IMR-90 (cell line): ENCODE measurements around the gene MLLT10. TPM values are rescaled to one million over a fixed set of nuclear protein-coding genes. Genes with fewer than 3 reads are reported as not detected.

ENCODE experiments used
- ATAC-seq: fragments of 200-7000 bp; cut with Tn5 transposase; 2 replicates; pipeline ENCODE4 v1.9.1; 2020; ENCODE audit warnings: low read depth, mild to moderate bottlenecking, moderate library complexity
- BruUV-seq: library from RNA; stranded (reverse); fragments of 400-500 nt; replicated peaks from 2 replicates; lab custom pipeline; 2021; lab: Mats Ljungman, UMichigan
- CTCF ChIA-PET: fragments of 300-600 bp; formaldehyde crosslinking; extraction: SDS; loops from one replicate; lab custom pipeline; 2021; ENCODE audit warnings: antibody characterized with exemption; lab: Yijun Ruan, JAX
- POLR2A ChIA-PET: fragments of 300-600 bp; sonication (Branson Sonifier 250); formaldehyde crosslinking; loops from one replicate; lab custom pipeline; 2022; ENCODE audit warnings: antibody characterized with exemption; ENCODE audit not compliant: unreplicated experiment; lab: Charles Lee
- DNase-seq: peaks from one replicate; pipeline ENCODE4 v3.0.0; 2013
- H2AFZ ChIP-seq: replicated peaks from 2 replicates; pipeline ENCODE3; 2013; ENCODE audit warnings: low read length, mild to moderate bottlenecking; ENCODE audit not compliant: poor library complexity
- H2AK5ac ChIP-seq: 2 replicates; pipeline ENCODE4 v1.6.1; 2013; ENCODE audit warnings: low read depth, low read length, inconsistent platforms
- H2AK9ac ChIP-seq: replicated peaks from 2 replicates; pipeline ENCODE3; 2013; ENCODE audit warnings: mild to moderate bottlenecking, low read depth, low read length, moderate library complexity; ENCODE audit not compliant: poor library complexity
- H2BK120ac ChIP-seq: 2 replicates; pipeline ENCODE4 v1.6.1; 2013; ENCODE audit warnings: low read depth, low read length, inconsistent platforms
- H2BK15ac ChIP-seq: 3 replicates; pipeline ENCODE4 v1.6.1; 2013; ENCODE audit warnings: low read depth, low read length, inconsistent platforms
- H2BK20ac ChIP-seq: 2 replicates; pipeline ENCODE4 v1.6.1; 2013; ENCODE audit warnings: low read depth, mild to moderate bottlenecking, inconsistent platforms, low read length, moderate library complexity
- H2BK5ac ChIP-seq: 2 replicates; pipeline ENCODE4 v1.6.1; 2013; ENCODE audit warnings: mild to moderate bottlenecking, low read depth, low read length, inconsistent platforms; ENCODE audit not compliant: poor library complexity, severe bottlenecking
- H3K14ac ChIP-seq: replicated peaks from 2 replicates; pipeline ENCODE4 v1.6.1; 2013; ENCODE audit warnings: low read depth, low read length, inconsistent platforms
- H3K18ac ChIP-seq: 2 replicates; pipeline ENCODE4 v1.6.1; 2013; ENCODE audit warnings: low read depth, low read length, control low read depth
- H3K23ac ChIP-seq: 2 replicates; pipeline ENCODE4 v1.6.1; 2013; ENCODE audit warnings: low read depth, low read length, inconsistent platforms
- H3K27ac ChIP-seq: 2 replicates; pipeline ENCODE4 v1.5.1; 2013; ENCODE audit warnings: mild to moderate bottlenecking, control low read depth, low read length; ENCODE audit not compliant: insufficient read depth
- H3K27me3 ChIP-seq: 2 replicates; pipeline ENCODE4 v1.6.1; 2013; ENCODE audit warnings: low read length; ENCODE audit not compliant: control insufficient read depth, insufficient read depth
- H3K36me3 ChIP-seq: 2 replicates; pipeline ENCODE4 v1.6.1; 2013; ENCODE audit warnings: low read length, mixed read lengths; ENCODE audit not compliant: control insufficient read depth, insufficient read depth
- H3K4ac ChIP-seq: 2 replicates; pipeline ENCODE4 v1.6.1; 2013; ENCODE audit warnings: low read depth, low read length, inconsistent platforms
- H3K4me1 ChIP-seq: 2 replicates; pipeline ENCODE4 v1.6.1; 2013; ENCODE audit warnings: low read length, mixed read lengths; ENCODE audit not compliant: control insufficient read depth, insufficient read depth
- H3K4me2 ChIP-seq: 2 replicates; pipeline ENCODE4 v1.6.1; 2013; ENCODE audit warnings: low read depth, mild to moderate bottlenecking, control low read depth, low read length, moderate library complexity
- H3K4me3 ChIP-seq: 2 replicates; pipeline ENCODE4 v1.5.1; 2013; ENCODE audit warnings: low read depth, mild to moderate bottlenecking, control low read depth, low read length, moderate library complexity; ENCODE audit not compliant: insufficient read depth
- H3K56ac ChIP-seq: 2 replicates; pipeline ENCODE4 v1.6.1; 2013; ENCODE audit warnings: low read length, inconsistent platforms; ENCODE audit not compliant: insufficient read depth; ENCODE audit errors: extremely low read depth
- H3K79me1 ChIP-seq, 2 experiments: 2 replicates each; pipeline ENCODE4 v1.6.1; 2013; ENCODE audit warnings: low read length in 2 of 2, inconsistent platforms in 1 of 2, low read depth in 1 of 2
- H3K9ac ChIP-seq: 2 replicates; pipeline ENCODE4 v1.6.1; 2013; ENCODE audit warnings: low read depth, low read length, control low read depth
- H3K9me1 ChIP-seq: 2 replicates; pipeline ENCODE4 v1.6.1; 2013; ENCODE audit warnings: low read length, inconsistent platforms; ENCODE audit not compliant: insufficient read depth
- H3K9me3 ChIP-seq: 2 replicates; pipeline ENCODE4 v1.6.1; 2013; ENCODE audit warnings: low read length; ENCODE audit not compliant: control insufficient read depth, insufficient read depth
- H4K20me1 ChIP-seq: 2 replicates; pipeline ENCODE4 v1.6.1; 2013; ENCODE audit warnings: low read length, inconsistent platforms; ENCODE audit not compliant: insufficient read depth
- H4K5ac ChIP-seq: 2 replicates; pipeline ENCODE4 v1.6.1; 2013; ENCODE audit warnings: mild to moderate bottlenecking, low read depth, low read length, control low read depth
- H4K8ac ChIP-seq, 2 experiments: 2 replicates each; pipeline ENCODE4 v1.6.1; 2013; ENCODE audit warnings: low read depth in 2 of 2, low read length in 2 of 2, control low read depth in 1 of 2, inconsistent platforms in 1 of 2
- H4K91ac ChIP-seq: 2 replicates; pipeline ENCODE4 v1.6.1; 2013; ENCODE audit warnings: low read depth, low read length, inconsistent platforms; ENCODE audit not compliant: insufficient read depth
- CEBPB ChIP-seq: IDR thresholded peaks from 2 replicates; pipeline ENCODE4 v1.6.1; 2012; ENCODE audit warnings: low read depth, low read length, improper control_type of control experiment
- ELK1 ChIP-seq: fragments of 150-350 bp; IDR thresholded peaks from 2 replicates; pipeline ENCODE4 v1.6.1; 2016; ENCODE audit warnings: low read depth, mild to moderate bottlenecking, low read length, moderate library complexity, borderline replicate concordance
- FOS ChIP-seq: fragments of 150-350 bp; IDR thresholded peaks from 2 replicates; pipeline ENCODE4 v1.6.1; 2016; ENCODE audit warnings: low read depth, low read length
- MAFK ChIP-seq: IDR thresholded peaks from 2 replicates; pipeline ENCODE4 v1.6.1; 2012; ENCODE audit warnings: low read depth, low read length, improper control_type of control experiment
- MAZ ChIP-seq: IDR thresholded peaks from 2 replicates; pipeline ENCODE4 v1.6.1; 2012; ENCODE audit warnings: low read depth, mild to moderate bottlenecking, low read length, improper control_type of control experiment, moderate library complexity, borderline replicate concordance
- MXI1 ChIP-seq: IDR thresholded peaks from 2 replicates; pipeline ENCODE4 v1.6.1; 2012; ENCODE audit warnings: low read depth, mild to moderate bottlenecking, low read length, moderate library complexity, borderline replicate concordance
- POLR2A ChIP-seq: IDR thresholded peaks from 2 replicates; pipeline ENCODE4 v1.6.1; 2012; ENCODE audit warnings: mild to moderate bottlenecking, low read depth, low read length
- RAD21 ChIP-seq: IDR thresholded peaks from 2 replicates; pipeline ENCODE4 v1.6.1; 2012; ENCODE audit warnings: low read length, improper control_type of control experiment
- RCOR1 ChIP-seq: IDR thresholded peaks from 2 replicates; pipeline ENCODE4 v1.6.1; 2012; ENCODE audit warnings: mild to moderate bottlenecking, low read length, improper control_type of control experiment; ENCODE audit not compliant: insufficient replicate concordance
- RFX5 ChIP-seq: IDR thresholded peaks from 2 replicates; pipeline ENCODE4 v1.8.0; 2012; ENCODE audit warnings: low read depth, mild to moderate bottlenecking, low read length, moderate library complexity
- SMC3 ChIP-seq: fragments of 150-350 bp; IDR thresholded peaks from 2 replicates; pipeline ENCODE4 v1.6.1; 2016; ENCODE audit warnings: low read depth, mild to moderate bottlenecking, antibody characterized with exemption, low read length, moderate library complexity
- WGBS, 2 experiments: methylation state at CpG; one replicate each; pipeline versions ENCODE4 v1.1.5 to v1.1.7; 2013; ENCODE audit warnings: missing lambda C conversion rate in 2 of 2; ENCODE audit not compliant: insufficient read length in 1 of 2; ENCODE audit errors: extremely low coverage in 2 of 2; 5-methylcytosine and 5-hydroxymethylcytosine counted together
- dilution Hi-C: fragments of 300-500 bp; cut with HindIII; formaldehyde crosslinking; loops from one replicate; pipeline ENCODE4 v1.14.3; 2018; ENCODE audit warnings: low sequenced_read_pairs; ENCODE audit not compliant: unreplicated experiment
- in situ Hi-C: fragments of 300-500 bp; cut with MboI; formaldehyde crosslinking; loops from 3 replicates; pipeline ENCODE4 v1.14.3; 2019; ENCODE audit warnings: low sequenced_read_pairs, inconsistent platforms, mixed read lengths
- intact Hi-C: fragments of 100-400 bp; cut with micrococcal nuclease; formaldehyde crosslinking; loops from 2 replicates; pipeline ENCODE4 v1.10.0; 2022
- polyA plus RNA-seq, 3 experiments: library from polyadenylated mRNA; depleted of rRNA; stranded (reverse); fragments of >200 nt; gene quantifications; 2 replicates each; pipeline ENCODE4 v1.2.3, GENCODE V29; 2012; ENCODE audit warnings: low replicate concordance in 1 of 3
- total RNA-seq: library from RNA; depleted of rRNA; stranded (reverse); fragments of >200 nt; gene quantifications from 2 replicates; pipeline ENCODE4 v1.2.3, GENCODE V29; 2012

Gene MLLT10
- total and polyA plus RNA-seq, 2 of the 4 experiments (the other 2 are of a cell fraction), result 22.5 to 29.0 TPM

- TF ChIP-seq MAFK (no peak), FOS (no peak), SMC3 (no peak), RAD21 (no peak), CEBPB (peak; percentile 100), MXI1 (0 out of 2 replicates have a peak, but pooled peaks have one; percentile 38), RCOR1 (no peak), RFX5 (no peak; the same call in 1 of the 2 replicates), MAZ (no peak), ELK1 (no peak), POLR2A (no peak)
- Histone ChIP-seq H2AK5ac (no peak overlapping the region), H3K56ac (no peak overlapping the region), H2BK120ac (no peak overlapping the region), H3K14ac (no peak overlapping the region), H2BK15ac (no peak overlapping the region), H4K20me1 (peaks cover 10% of the 10 kb centered on the region; the same call in 1 of the 2 replicates), H2BK5ac (peak overlapping the region; percentile 30), H3K23ac (no peak overlapping the region), H3K4me2 (peak overlapping the region; percentile 21; the same call in 1 of the 2 replicates), H2AFZ (no peak overlapping the region), H4K5ac (no peak overlapping the region), H3K4ac (no peak overlapping the region), H3K4me3 (no peak overlapping the region), H4K91ac (no peak overlapping the region), H3K27me3 (no peaks in the 10 kb centered on the region), H3K36me3 (peaks cover 5% of the 10 kb centered on the region; the same call in 1 of the 2 replicates), H3K79me1 (peaks cover 8 to 38% of the 10 kb centered on the region in 2 experiments; a peak in 3 of 4 replicates), H3K9ac (no peak overlapping the region), H4K8ac (no peak overlapping the region), H3K18ac (no peak overlapping the region), H3K9me3 (no peaks in the 10 kb centered on the region), H3K9me1 (peaks cover 11% of the 10 kb centered on the region), H2BK20ac (no peak overlapping the region), H3K4me1 (peaks cover 6% of the 10 kb centered on the region; the same call in 1 of the 2 replicates), H2AK9ac (no peak overlapping the region), H3K27ac (no peak overlapping the region)
- DNase-seq (peak; percentile 100), ATAC-seq (peak; percentile 88)
- BruUV-seq, result no TSS peak
- WGBS, 2 experiments, result 0% methylated on average over 1 of the region's 4 CpGs; no CpG with 5 or more reads in 1 of the 2 experiments
- dilution Hi-C loops (no loop called here), in situ Hi-C loops (loop anchor here (5.0 to 25.0 kb wide), 2 partner anchors 228 to 638 kb away; no protein-coding TSS in a partner anchor), intact Hi-C loops (loop anchor here (2.0 to 5.0 kb wide), 2 partner anchors 93 to 230 kb away; no protein-coding TSS in a partner anchor)
- CTCF ChIA-PET, result interaction anchor here (1.7 kb wide), 1 partner anchor 229 kb away, joined by 4 read pairs; no protein-coding TSS in a partner anchor
- POLR2A ChIA-PET, result interaction anchor here (1.1 kb wide), 1 partner anchor 199 kb away, joined by 3 read pairs; no protein-coding TSS in a partner anchor
Observed at GRCh38 chr10:21724687-21725367, 190.8 kb downstream of the MLLT10 start.
